ENCODE data around the gene THOC7.
A peak's percentile ranks its signal among the peaks of the same experiment; 100 is the strongest.

The THOC7 gene

DNA sequence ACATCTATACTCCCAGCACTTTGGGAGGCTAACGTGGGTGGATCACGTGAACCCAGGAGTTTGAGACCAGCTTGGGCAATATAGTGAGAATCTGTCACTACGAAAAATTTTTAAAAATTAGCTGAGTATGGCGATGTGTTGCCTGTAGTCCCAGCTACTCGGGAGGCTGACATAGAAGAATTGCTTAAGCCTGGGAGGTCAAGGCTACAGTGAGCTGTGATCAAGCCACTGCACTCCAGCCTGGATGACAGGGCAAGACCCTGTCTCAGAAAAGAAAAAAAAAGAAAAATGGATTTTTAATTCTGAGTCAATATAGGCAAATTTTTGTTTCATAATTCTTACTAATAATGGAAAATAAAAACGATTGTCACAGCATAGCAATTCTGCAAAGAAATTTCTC, 31.2 kb downstream of the THOC7 start:
- no peak for DNase-seq

GRCh38 chr3:63830526-63830925, 33.1 kb downstream of the THOC7 start:
- no peak for DNase-seq

DNA sequence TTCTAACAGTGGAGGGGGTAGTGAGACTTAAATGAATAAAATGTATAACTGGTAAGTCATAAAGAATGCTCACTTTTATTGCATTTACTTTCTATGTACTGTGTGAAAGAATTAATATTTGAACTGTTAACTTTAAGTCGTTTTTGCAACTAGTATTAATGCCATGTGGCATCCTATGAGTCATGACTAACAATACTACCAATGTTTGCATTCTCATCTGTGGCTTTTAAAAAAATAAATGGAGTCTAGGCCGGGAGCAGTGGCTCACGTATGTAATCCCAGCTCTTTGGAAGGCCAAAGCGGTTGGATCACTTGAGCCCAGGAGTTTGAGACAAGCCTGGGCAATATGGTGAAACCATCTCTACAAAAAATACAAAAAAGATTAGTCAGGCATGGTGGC, 39.3 kb downstream of the THOC7 start:
- no peak for DNase-seq

DNA sequence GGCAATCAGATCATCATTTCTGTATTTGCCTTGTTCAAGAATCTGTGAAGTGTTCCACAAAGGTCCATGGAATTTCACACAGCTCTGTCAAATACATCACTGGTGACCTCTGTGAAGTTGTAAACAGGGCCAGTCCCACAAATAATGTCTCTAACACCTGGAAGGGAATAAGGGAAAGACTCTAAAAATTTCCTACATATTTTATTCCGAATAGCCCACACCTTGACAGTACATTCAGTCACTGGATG, 44.5 kb downstream of the THOC7 start, which contains the start of gene C3orf49:
TSS of gene C3orf49 (plus strand) at position 149 of the 248 bp plus-strand sequence. CDS start 173 bp downstream, outside the sequence.
- no peak for DNase-seq

DNA sequence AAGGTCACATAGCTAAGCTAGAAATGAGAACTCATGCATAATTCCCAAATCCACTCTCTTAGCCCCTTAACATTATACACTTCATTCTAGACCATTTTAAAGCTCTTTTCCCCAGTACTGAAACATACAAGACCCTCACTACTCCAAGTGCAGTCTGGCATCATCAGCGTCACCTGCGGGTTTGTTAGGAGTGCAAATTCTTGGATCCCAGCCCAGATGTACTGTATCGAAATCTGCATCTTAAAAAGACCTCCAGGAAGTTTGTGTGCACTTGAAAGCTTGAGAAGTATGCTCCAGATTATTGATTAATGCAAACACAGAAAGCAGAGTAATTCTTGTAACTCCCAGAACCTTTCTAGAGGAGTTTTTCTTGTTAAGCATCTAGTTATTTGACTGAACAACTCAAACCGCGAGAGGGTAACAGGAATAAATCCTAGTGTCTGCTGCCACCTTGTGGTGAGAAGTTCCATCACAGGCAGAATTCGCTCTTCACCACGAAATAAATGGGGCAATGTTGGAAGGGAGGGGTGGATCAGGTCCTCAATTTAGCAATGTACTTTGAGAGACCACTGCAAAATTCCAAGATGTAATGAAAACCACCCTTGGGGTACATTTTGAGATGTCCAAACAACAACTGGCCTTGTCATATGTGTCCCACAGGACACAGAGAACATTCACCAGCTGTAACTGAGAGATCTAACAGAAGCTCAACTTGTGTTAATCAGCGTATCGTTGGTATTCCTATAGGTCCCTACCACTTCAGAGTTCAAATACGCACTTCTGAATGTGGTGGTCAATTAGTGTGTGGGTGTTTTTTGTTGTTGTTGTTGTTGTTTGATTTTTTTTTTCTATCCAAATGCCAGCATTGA, 45.1 kb downstream of the THOC7 start:
- DNase-seq = peak; percentile 33

- DNase-seq = no peak
Observed at GRCh38 chr3:63817225-63817624, 46.4 kb downstream of the THOC7 start.

DNA sequence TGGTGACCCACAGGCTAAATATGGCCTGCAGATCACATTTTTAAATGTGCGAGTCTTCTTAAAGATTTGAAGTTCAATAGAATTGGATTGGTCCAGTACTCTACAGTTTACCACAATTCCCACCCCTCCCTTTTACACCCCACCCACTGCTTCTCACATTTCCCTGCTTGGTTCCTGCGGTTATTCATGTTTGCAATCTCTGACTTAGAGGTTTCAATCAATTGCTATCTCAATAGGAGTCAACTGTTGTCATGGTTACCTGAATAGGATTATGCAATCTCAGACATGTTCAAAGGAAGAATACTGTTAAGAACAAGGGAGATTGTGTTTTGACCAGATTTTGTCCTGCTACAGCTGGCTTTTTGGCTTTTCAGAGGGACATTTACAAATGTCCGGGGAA, 49.4 kb downstream of the THOC7 start:
- no peak for DNase-seq

DNA sequence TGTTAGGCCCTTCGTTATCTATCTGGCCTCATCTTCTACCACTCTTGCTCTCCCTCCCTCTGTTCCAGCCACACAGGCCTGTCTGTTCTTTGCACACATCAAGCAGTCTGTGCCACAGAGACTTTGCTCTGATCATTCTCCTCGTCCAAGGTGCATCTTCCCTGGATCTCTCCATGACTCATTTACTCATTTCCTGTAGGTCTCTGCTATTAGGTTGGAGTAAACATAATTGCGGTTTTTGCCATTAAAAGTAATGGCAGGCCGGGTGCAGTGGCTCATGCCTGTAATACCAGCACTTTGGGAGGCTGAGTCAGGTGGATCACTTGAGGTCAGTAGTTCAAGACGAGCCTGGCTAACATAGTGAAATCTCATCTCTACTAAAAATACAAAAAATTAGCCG, 54.0 kb downstream of the THOC7 start:
- no peak for DNase-seq

GRCh38 chr3:63808633-63809032, 55.0 kb downstream of the THOC7 start:
- DNase-seq = no peak

GRCh38 chr3:63807961-63808565, 55.5 kb downstream of the THOC7 start:
- no peak for DNase-seq

DNA sequence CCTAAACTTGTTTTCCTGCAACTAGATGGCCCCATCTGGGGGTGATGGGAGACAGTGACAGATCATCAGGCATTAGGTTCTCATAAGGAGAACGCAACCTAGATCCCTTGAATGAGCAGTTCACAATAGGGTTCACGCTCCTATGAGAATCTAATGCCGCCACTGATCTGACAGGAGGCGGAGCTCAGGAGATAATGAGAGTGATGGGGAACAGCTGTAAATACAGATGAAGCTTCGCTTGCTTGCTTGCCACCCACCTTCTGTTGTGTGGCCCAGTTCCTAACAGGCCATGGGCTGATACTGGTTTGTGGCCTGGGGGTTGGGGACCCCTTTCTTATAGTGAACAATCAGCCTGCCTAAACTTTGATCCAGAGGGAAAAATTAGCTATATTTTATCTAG, 59.7 kb downstream of the THOC7 start:
- DNase-seq = no peak

- no peak for DNase-seq
Observed at GRCh38 chr3:63800097-63800496, 63.5 kb downstream of the THOC7 start.

DNA sequence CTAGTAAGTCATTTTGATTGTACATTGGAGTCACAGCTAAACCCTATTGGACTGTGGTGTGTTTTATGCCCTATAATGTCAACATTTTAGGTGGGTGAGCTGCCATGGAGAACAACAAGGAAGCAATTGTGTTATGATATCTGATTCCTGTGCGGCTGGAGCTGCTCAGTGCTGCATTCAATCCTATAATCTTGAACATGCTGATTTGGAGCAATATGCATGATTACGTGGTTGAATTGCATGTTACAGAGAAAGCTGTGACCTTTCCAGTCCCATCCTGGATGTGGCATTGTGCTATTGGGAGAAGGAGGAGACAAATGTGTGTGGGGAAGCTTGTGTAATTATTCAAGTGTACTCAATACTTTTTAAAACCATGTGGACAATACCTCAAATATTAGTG, 64.7 kb downstream of the THOC7 start:
- no peak for DNase-seq

DNA sequence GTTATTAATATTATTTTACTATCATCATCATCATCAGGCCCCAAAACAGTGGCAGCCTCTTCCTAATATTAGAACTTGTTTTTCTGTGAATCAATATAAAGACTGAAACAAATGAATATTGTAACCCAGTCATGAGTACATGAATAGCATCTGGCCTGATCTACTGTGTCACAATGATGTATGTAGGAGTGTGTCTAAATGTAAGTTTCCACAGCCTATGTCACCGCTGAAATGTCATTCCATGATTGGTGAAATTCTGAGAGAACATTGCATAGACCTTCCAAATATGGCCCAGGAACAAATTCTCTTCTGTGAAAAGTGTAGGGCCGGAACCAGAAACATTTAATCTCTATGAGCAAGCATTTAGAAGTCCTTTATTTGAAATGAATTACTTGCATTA, 65.1 kb downstream of the THOC7 start:
- DNase-seq = no peak

DNA sequence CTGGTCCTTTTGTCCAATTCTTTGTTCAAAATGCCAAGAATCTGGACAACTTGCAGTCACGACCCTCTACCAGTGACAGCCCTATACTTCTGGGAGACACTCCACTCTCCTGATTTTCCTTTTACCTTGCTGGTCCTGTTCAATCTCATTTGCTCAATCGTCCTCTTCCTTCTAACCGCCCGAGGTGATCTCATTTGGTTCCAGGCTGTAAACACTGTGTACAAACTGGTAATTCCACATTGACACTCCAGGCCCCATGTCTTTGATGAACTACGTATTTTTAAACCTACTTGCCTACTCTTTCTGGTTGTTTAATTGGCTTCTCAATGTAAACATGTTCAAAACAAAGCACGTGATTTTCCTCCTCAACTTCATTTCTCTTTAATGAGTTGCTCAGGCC, 68.2 kb downstream of the THOC7 start:
- no peak for DNase-seq

DNA sequence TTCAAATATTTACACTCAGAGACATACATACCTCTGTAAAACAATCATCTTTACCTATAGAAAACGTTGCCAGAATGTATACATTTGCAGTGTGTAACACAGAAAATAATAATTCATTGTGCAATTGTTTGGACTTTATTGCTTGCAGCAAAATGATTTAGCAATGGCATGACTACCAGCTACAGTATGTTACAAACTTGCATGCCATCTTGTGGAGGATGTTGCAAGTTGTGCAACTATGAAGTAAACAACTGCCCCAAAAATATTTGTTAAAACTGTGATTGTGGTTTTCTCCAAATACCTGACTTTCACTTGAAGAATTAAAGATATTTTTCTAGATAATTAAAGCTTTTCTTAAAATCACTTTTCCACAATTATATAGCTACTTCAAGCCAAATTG, 71.6 kb downstream of the THOC7 start:
- no peak for DNase-seq

Measured in NCI-H2029 (cell line).